ENCODE data around the gene GFM1.

DNA sequence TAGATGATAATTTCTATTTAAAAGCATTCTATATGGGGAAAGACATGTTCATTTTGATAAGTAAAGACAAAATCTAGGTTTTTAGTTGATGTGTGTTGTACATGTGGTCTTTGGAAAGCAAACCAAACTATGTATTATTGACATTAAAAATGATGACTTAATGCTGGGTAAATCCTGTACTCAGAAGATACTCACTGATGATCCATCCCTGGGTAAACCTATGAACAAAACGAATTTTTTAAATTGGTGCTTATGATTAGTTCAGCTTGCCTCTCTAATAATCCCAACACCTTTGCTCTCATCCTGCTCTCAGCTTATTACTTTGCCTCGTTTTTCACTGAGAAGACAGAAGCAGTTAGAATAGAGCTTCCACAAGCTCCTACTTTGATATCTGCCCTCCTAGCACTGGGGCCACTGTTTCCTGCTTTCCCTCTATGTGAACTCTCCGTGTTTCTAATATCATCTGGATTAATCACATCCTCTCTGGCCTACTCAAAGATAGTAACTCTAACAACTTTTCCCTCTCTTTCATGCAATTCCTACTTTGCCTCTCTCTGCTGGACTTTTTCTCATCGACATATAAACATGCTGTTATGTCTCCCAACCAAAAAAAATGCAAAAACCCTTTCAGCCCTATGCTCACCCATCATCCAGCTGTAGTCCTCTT is 58.6 kb downstream of the GFM1 start:
- no peak for TF ChIP-seq CTCF (conservative IDR thresholded peaks at IDR 0.05; ENCODE audit: low read depth in 2 of 2)
- no peak for TF ChIP-seq EZH2phosphoT487 (IDR thresholded peaks at IDR 0.05; ENCODE audit: unreplicated experiment)
